Measurements from ENCODE around the gene WASHC4. TPM values are rescaled to one million over a fixed set of nuclear protein-coding genes. Genes with fewer than 3 reads are reported as not detected.
"Not testable (repeated sequence)": the region's sequence is repeated elsewhere in the genome, so short reads cannot be mapped to it uniquely, and the experiment has no call there.

WASHC4 gene
- total RNA-seq, 1 donor from 2014 or later, result 124 TPM

DNA sequence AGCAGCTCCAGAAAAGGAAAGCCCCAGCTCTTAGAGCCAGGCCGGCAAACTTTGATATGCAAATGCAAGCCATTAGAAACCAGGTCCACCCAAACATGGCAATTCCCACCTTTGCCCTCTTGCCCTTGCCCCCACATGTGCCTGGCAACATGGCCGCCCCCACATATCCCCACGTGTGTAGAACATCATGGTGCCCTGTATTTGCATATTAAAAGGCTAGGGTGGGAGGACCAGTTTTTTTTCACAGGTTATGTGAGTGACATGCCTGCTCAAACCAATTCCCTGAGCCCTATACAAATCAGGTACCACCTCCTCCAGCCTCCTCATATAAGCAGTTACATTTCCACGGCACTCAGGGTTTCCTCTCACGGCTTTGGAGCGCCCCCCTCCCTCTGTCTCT is 17.2 kb upstream of the WASHC4 start:
- no peak for DNase-seq (ENCODE audit: low read depth, low spot score)

- DNase-seq (ENCODE audit: low read depth, low spot score), result no peak
Measured at GRCh38 chr12:105091476-105092206, 15.9 kb upstream of the WASHC4 start.

DNA sequence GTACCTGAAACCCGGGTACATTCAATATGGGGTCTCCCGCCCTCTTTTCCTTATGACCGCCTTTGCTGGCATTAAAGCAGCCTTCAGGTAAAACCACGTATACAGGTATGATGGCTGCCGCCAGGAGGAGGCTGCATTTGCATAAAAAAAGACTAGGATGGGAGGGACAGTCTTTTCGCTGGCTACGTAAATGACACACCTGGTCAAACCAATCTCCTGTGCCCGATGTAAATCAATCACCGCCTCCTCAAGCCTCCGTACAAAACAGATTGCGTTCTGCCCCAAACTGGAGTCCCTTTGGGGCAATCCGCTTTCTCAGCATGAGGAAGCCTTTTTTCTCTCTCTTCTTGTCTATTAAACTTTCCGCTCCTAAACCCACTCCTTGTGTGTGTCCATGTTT is 15.2 kb upstream of the WASHC4 start:
- no peak for DNase-seq (ENCODE audit: low read depth, low spot score)

GRCh38 chr12:105095338-105095737 is 12.2 kb upstream of the WASHC4 start:
- not testable (repeated sequence) for DNase-seq (ENCODE audit: low read depth, low spot score)

DNA sequence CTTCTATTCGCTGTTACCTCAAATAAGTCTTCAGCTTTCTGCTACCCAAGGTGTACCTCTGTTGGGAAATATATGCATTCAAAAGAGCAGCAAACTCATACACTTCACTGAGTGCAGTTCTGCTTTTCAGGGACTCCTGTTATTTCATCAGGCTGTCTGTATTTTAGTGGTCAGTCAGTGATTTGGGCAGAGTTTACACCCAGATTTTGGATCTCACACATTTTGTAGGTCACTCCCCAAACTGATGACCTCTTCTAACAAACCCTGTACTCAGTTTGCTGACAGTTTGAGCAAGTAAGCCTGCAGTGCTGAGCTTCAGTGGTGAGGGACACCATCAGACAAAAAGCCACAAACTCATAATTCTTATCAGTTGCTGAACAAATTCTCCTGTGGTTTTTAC is 8.2 kb upstream of the WASHC4 start:
- DNase-seq (ENCODE audit: low read depth, low spot score), result no peak

DNA sequence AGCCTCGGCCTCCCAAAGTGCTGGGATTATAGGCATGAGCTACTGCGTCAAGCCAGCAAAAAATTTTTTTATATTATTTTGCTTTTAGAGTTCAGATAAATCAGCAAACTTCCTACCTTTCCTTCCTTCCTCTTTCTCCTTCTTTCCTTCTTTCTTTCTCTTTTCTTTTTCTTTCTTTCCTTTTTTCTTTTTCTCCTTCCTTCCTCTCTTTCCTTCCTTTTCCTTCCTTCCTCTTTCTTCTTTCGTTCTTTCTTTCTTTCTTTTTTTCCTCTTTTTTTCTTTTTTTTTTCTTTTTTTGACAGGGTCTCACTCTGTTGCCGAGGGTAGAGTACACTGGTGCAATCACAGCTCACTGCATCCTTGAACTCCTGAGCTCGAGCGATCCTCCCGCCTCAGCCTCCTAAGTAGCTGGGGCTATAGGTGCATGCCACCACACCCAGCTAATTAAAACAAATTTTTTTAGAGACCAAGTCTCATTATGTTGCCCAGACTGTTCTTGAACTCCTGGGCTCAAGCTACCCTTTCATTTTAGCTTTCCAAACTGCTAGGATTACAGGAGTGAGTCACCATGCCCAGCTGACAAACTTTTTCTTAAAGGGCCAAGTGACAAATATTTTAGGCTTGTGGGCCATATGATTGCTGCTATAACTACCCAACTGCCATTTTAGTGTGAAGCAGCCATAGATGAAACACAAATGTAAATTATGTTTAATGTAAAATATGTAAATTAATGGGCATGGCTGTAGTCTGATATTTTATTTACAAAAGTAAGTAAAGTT is 7.1 kb upstream of the WASHC4 start:
- DNase-seq (ENCODE audit: low read depth, low spot score), result no peak

DNA sequence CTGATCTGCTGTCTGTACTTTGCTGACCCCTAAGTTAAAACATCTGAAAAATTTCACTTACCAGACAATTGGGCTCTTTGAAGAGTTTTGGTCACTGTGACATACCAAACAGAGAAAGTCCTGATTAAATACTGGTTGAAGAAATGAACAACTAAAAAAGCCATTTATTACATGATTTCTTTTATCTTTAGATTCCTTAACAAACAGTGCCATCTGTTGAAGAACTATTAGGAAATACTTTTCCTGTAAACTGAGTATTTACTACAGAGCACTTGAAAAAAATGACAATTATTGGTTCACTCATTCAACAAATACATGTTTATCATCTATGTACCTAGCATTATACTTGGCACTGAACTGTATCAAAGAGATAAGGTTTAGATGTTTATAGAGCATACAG is 6.5 kb upstream of the WASHC4 start:
- no peak for DNase-seq (ENCODE audit: low read depth, low spot score)

- no peak for DNase-seq (ENCODE audit: low read depth, low spot score)
Measured at GRCh38 chr12:105102673-105103072, 4.9 kb upstream of the WASHC4 start.

DNA sequence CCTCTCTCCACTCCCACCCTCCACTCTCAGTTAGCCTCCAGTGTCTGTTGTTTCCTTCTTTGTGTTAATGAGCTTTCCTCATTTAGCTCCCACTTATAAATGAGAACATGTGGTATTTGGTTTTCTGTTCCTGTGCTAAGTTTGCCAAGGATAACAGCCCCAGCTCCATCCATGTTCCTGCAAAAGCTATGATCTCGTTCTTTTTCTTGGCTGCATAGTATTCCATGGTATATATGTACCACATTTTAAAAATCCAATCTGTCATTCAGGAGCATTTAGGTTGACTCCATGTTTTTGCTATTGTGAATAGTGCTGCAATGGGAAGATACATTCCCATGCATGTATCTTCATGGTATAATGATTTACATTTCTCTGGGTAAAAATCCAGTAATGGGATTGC is 2.8 kb upstream of the WASHC4 start:
- DNase-seq (ENCODE audit: low read depth, low spot score), result no peak

- no peak for DNase-seq (ENCODE audit: low read depth, low spot score)
Measured at GRCh38 chr12:105106621-105107020, 910 bp upstream of the WASHC4 start.

DNA sequence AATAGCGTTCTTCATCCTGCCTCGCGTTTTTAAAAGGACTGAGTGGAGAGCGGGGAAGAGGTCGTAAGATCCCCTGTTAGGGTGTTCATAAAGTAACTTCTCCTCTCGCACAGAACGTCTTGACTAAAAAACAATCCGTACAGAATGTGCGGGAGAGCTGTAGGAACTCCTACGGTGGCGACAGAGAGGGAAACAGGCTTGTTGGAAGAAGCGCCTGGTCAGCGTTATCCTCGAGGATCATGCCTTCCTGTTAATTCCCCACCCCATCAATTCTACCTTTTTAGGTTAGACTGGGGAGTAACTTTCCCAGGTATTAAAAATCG is 399 bp upstream of the WASHC4 start:
- DNase-seq (ENCODE audit: low read depth, low spot score), result no peak

DNA sequence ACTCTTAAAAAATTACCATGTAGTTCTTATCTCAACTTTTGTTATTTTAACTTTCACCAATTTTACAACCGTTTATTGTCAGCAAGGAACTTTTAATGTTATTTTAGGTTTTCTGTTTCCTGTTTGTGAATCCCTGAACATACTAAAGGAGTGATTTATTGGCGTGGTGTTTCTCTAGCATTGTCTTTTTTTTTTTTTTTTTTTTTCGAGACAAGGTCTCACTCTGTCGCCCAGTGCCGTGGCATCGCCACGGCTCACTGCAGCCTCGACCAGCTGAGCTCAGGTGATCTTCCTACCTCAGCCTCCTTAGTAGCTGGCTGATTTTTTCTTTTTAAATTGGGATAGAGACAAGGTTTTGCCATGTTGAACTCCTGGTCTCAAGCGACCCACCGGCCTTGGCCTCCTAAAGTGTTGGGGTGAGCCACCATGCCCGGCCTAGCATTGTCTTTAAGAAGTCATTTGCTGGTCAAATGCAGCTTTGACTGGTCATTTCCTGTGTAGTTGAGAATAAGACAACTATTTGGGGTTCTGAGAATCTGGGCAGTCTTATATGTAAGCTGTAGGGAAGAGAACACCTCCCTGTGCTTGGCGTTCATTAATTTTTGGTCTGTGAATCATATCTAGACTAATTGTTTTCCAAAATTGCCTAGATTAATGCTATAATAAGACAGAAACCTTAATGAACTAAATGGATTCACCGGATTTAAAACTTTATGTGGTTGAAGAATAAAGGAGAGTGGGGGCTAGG is 2.1 kb downstream of the WASHC4 start:
- no peak for DNase-seq (ENCODE audit: low read depth, low spot score)

- no peak for DNase-seq (ENCODE audit: low read depth, low spot score)
Measured at GRCh38 chr12:105110851-105111250, 3.3 kb downstream of the WASHC4 start.

DNA sequence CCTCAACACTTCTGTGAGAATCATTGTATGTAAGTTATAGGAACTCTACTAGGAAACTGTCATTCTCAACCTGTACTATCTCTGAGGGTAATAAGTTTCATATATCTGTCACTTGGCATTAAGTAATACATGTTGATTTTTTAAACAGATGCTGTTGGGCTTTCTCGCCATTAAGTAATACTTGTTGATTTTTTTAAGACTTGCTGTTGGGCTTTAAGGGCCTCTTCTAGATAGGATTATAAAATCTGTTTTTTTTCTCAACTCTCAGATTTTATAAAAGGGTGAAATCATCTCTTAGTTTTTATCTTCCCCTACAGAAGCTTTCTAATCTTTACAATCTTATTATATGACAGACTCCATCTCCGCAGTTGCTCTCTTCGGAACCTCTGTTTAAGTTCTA is 5.6 kb downstream of the WASHC4 start:
- no peak for DNase-seq (ENCODE audit: low read depth, low spot score)

- DNase-seq (ENCODE audit: low read depth, low spot score), result no peak
Measured at GRCh38 chr12:105116969-105117368, 9.4 kb downstream of the WASHC4 start.

DNA sequence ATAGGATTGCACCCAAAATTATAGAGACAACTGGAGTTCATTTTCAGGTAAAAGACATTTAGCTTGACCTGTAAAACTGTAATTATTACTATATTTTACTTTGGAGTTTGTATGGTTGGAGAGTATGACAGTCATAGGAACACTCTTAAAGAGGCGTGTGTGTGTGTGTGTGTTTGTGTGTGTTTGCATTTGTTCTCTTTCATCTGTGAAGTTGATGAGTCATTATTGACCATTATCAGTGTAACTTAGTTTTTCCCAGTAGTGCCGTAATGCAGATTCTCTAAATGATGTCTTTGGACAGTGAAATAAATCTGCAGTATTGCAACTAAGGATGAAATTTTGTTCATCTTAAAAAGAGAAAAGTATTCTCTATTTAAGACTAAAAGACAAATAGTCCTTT is 13.0 kb downstream of the WASHC4 start:
- no peak for DNase-seq (ENCODE audit: low read depth, low spot score)

DNA sequence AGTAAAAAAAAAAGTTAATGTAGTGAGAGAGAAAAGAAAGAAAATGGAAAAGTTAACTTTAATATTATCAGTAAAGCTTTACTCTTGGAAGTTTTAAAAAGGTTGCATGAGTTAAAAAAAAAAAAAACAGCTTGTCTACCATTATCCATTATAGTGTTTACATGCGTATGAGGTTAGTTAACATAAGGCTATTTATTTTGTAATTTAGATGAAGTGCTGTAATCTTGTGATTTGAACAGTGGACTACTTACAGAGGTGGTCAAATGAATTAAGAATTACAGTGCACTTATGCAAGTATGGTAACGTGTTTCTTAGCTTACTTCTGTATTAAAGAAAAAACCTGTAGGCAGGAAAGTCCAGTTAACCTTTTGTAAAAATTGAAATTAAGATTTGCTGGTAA is 30.7 kb downstream of the WASHC4 start:
- no peak for DNase-seq (ENCODE audit: low read depth, low spot score)

DNA sequence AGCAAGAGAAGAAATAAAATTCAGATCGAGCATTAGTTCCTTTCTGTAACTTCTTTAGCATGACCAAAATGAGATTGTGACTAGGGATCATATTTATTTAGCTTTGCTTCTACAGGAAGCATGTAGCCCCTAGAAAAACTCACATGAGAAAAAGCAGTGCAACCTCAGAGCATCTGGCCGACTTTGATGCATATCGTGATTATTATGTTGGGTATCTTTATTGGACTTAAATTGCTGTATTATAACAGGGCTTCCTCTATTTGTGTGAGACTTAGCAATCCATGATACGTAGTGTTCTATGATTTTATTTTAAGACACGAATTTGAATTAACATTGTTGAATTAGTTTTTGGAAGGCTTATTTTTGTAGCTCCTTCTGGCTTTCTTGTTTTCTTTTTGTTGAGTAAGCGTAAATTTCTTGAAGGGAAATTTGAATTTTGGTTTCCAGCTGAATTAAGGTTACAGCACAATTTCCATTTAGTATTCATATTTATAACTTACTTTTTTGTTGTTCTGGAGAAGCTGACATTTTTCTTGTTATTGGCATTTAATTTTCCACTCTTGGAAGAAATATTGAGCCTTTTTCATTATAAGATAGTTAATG is 33.9 kb downstream of the WASHC4 start:
- no peak for DNase-seq (ENCODE audit: low read depth, low spot score)

DNA sequence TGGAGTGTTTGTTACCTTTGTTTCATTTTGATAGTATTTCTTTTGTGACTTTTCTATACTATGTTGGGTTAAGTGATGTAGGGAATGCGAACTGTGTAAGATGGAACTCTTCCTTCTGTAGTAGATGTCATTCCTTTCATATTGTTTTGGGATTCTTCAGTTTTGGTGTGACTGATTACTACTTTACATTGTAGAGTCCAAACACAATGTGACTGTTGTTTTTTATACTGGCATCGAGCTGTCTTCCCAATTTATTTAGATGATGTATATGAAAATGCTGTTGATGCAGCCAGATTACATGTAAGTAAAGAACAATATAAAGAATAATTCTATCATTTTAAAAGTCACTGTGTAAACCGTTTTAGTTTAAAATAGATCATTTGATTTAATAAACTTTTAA is 34.7 kb downstream of the WASHC4 start:
- no peak for DNase-seq (ENCODE audit: low read depth, low spot score)

DNA sequence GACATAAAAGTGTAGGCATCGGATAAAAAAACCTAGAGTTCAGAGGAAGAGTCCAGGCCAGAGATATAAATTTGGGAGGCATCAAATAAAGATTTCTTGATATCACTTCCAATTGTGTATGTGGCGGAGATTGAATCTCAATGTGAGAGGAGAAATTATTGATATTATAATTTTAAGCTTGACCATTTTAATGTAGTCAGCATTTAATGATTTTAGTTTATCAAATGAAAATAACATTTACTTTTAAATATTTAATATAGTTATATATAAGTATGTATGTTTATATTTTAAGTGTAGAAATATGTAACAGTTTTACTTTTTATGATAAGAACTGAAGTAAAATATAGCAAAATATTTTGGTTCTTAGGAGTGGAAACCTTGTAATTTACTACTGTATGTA is 48.7 kb downstream of the WASHC4 start:
- no peak for DNase-seq (ENCODE audit: low read depth, low spot score)

- no peak for DNase-seq (ENCODE audit: low read depth, low spot score)
Measured at GRCh38 chr12:105157606-105158005, 50.1 kb downstream of the WASHC4 start.

DNA sequence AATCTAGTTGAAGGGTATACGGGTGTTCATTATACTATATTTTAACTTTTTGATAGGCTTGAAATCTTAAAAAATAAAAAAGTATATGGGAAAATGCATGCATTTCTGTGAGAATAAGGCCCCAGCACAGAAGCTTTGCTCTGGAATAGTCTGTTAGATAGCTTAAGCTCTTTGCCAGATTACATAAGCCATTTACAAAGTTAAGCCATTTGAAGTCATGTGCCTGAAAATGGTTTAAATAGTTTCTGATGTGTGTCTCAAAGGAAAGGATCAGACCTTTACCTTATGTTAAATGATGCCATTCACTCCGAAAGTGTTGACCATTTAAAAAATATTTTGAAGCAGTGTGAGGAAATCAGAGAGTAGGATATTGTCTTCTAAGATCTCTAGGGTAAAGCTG is 51.3 kb downstream of the WASHC4 start:
- DNase-seq (ENCODE audit: low read depth, low spot score), result no peak
